ENCODE results near the gene SH2D4B. TPM values are rescaled to one million over a fixed set of nuclear protein-coding genes. Genes with fewer than 3 reads are reported as not detected.

The SH2D4B gene
- total RNA-seq, 1 experiment from 2014 or later: not detected

DNA sequence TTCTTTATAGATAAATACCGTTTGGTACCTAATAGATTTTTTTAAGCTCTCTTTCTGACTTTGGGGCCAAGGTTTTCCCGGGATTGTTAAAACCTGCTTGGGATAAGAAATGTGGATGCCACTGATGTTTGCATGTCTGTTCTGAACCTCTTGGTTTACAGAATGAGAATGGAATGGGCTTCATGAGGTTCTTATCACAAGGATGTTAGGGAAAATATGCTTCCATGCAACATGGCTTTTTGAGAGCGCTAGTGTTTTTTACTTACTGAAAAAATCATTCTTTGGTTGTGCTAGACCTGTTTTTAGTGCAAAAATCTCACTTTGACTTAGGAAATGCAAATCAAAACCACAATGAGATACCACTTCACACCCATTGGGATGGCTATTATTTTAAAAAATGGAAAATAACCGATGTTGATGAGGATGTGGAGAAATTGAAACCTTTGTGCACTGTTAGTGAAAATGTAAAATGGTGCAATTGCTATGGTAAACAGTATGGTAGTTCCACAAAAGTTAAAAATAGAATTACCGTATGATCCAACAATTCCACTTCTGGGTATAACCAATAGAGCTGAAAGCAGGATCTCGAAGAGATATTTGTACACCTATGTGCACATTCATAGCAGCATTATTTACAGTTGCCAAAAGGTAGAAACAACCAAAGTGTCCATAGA lies 44.7 kb upstream of the SH2D4B start:
- Histone ChIP-seq H3K27me3 (ENCODE audit: low read length) (no peaks in the 10 kb centered on the region), H3K4me3 (ENCODE audit: low read length) (no peak overlapping the region), H4K20me1 (ENCODE audit: low read length) (no peaks in the 10 kb centered on the region), H3K9me3 (ENCODE audit: low read length) (no peaks in the 10 kb centered on the region), H3K36me3 (ENCODE audit: low read depth, low read length) (no peaks in the 10 kb centered on the region), H3K79me2 (ENCODE audit: low read length) (no peaks in the 10 kb centered on the region), H3F3A (ENCODE audit: low read length, unreplicated experiment) (no peaks in the 10 kb centered on the region), H3K27ac (ENCODE audit: low read length) (no peak overlapping the region), H2AFZ (ENCODE audit: low read length) (no peak overlapping the region), H3K9ac (ENCODE audit: low read length) (no peak overlapping the region), H3K4me1 (ENCODE audit: insufficient read depth, low read length) (no peaks in the 10 kb centered on the region), H3K9me2 (replicated peaks; ENCODE audit: low read length) (no peaks in the 10 kb centered on the region), H3K4me2 (ENCODE audit: low read length) (no peak overlapping the region)
- ATAC-seq (no peak), DNase-seq (no peak)
- ChIA-PET CTCF (no interaction called here), POLR2A (ENCODE audit: unreplicated experiment) (no interaction called here)
- BruUV-seq (replicated peaks): no TSS peak
- intact Hi-C loops (cut with micrococcal nuclease): no loop called here
- no peak for TF ChIP-seq EZH2 (IDR thresholded peaks at IDR 0.05; ENCODE audit: low read length, unreplicated experiment)
- no peak for TF ChIP-seq EZH2phosphoT487 (IDR thresholded peaks at IDR 0.05; ENCODE audit: borderline replicate concordance, low read length)

- no peak overlapping the region for H3K9ac ChIP-seq (ENCODE audit: low read length)
- no peaks in the 10 kb centered on the region for H3K9me3 ChIP-seq (ENCODE audit: low read length)
- DNase-seq: no peak
- no peak for ATAC-seq
- H3F3A ChIP-seq (ENCODE audit: low read length, unreplicated experiment): no peaks in the 10 kb centered on the region
- H3K79me2 ChIP-seq (ENCODE audit: low read length): no peaks in the 10 kb centered on the region
- H3K27ac ChIP-seq (ENCODE audit: low read length): no peak overlapping the region
- H3K27me3 ChIP-seq (ENCODE audit: low read length): no peaks in the 10 kb centered on the region
- H4K20me1 ChIP-seq (ENCODE audit: low read length): no peaks in the 10 kb centered on the region
- H3K4me1 ChIP-seq (ENCODE audit: insufficient read depth, low read length): no peaks in the 10 kb centered on the region
- CTCF ChIA-PET: no interaction called here
- intact Hi-C loops (cut with micrococcal nuclease): no loop called here
- TF ChIP-seq EZH2phosphoT487 (IDR thresholded peaks at IDR 0.05; ENCODE audit: borderline replicate concordance, low read length): no peak
- TF ChIP-seq EZH2 (IDR thresholded peaks at IDR 0.05; ENCODE audit: low read length, unreplicated experiment): no peak
- no peak for TF ChIP-seq CTCF (conservative IDR thresholded peaks at IDR 0.05; ENCODE audit: low read depth, low read length)
- BruUV-seq (replicated peaks): no TSS peak
- no peak overlapping the region for H3K4me2 ChIP-seq (ENCODE audit: low read length)
- H3K9me2 ChIP-seq (replicated peaks; ENCODE audit: low read length): no peaks in the 10 kb centered on the region
- no peak overlapping the region for H3K4me3 ChIP-seq (ENCODE audit: low read length)
- no peak overlapping the region for H2AFZ ChIP-seq (ENCODE audit: low read length)
- H3K36me3 ChIP-seq (ENCODE audit: low read depth, low read length): no peaks in the 10 kb centered on the region
- POLR2A ChIA-PET (ENCODE audit: unreplicated experiment): no interaction called here
Measured at GRCh38 chr10:80493522-80494051, 44.1 kb upstream of the SH2D4B start.

- intact Hi-C loops (cut with micrococcal nuclease): no loop called here
- Histone ChIP-seq H3K4me3 (ENCODE audit: low read length) (no peak overlapping the region), H3K9me3 (ENCODE audit: low read length) (no peaks in the 10 kb centered on the region), H3K27me3 (ENCODE audit: low read length) (no peaks in the 10 kb centered on the region), H3K36me3 (ENCODE audit: low read depth, low read length) (no peaks in the 10 kb centered on the region), H3K9ac (ENCODE audit: low read length) (no peak overlapping the region), H3K79me2 (ENCODE audit: low read length) (no peaks in the 10 kb centered on the region), H3F3A (ENCODE audit: low read length, unreplicated experiment) (no peaks in the 10 kb centered on the region), H3K4me2 (ENCODE audit: low read length) (no peak overlapping the region), H3K27ac (ENCODE audit: low read length) (no peak overlapping the region), H3K4me1 (ENCODE audit: insufficient read depth, low read length) (no peaks in the 10 kb centered on the region), H3K9me2 (replicated peaks; ENCODE audit: low read length) (no peaks in the 10 kb centered on the region), H4K20me1 (ENCODE audit: low read length) (no peaks in the 10 kb centered on the region), H2AFZ (ENCODE audit: low read length) (no peak overlapping the region)
- TF ChIP-seq CTCF (conservative IDR thresholded peaks at IDR 0.05; ENCODE audit: low read depth, low read length) (no peak), EZH2phosphoT487 (IDR thresholded peaks at IDR 0.05; ENCODE audit: borderline replicate concordance, low read length) (no peak), EZH2 (IDR thresholded peaks at IDR 0.05; ENCODE audit: low read length, unreplicated experiment) (no peak)
- DNase-seq (no peak), ATAC-seq (no peak)
- ChIA-PET CTCF (no interaction called here), POLR2A (ENCODE audit: unreplicated experiment) (no interaction called here)
- no TSS peak for BruUV-seq (replicated peaks)
Measured at GRCh38 chr10:80496555-80497172, 41.0 kb upstream of the SH2D4B start.

Measured in PC-3 (cell line).